KBM-7 (cell line): ENCODE data around the gene LTBP1.

Experiments used
- DNase-seq: peaks from one replicate; pipeline ENCODE4 v3.0.0-alpha.2; 2015
- in situ Hi-C: fragments of 300-500 bp; cut with MboI; formaldehyde crosslinking; loops from 2 replicates; pipeline ENCODE4 v1.14.3; 2020; ENCODE audit warnings: low sequenced_read_pairs, low pct_unique_long_range_greater_than_20kb, mixed read lengths

The LTBP1 gene

DNA sequence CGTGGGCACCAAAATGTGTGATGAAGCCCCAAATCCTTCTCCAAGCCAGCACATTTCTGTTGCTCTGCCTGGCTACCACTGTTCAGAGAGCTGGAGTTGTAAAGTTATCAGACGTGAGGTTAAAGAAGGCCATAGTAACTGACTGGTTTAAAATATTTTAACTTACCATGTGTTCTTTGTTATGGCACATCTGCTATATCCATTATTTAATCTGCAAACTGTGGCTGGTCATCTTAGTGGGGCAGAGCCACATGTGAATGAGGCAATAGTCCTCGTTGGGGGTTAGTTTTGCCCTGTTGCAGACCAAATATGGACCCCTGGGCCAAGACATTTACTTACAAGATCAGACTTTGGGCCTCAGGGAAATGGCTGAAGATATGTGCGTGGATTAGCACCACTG is 315.3 kb downstream of the LTBP1 start:
- in situ Hi-C loops = no loop called here

DNA sequence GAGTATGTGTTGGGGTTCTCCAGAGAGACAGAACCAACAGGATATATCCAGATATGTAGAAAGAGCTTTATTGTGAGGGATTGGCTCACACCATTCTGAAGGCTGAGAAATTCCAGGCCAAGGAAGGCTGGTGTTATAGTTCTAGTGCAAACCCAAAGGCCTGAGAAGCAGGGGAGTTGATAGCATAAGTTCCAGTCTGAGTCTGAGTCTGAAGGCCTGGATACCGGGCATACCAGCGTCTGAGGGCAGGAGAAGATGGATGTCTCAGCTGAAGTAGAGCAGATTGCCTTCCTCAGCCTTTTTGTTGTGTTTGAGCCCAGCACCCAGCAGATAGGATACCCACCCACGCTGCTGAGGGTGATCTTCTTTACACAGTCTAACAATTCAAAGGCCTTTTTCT is 318.0 kb downstream of the LTBP1 start:
- in situ Hi-C loops = no loop called here

More for the DNA sequence above, 315.3 kb downstream of the LTBP1 start:
- no peak for DNase-seq

DNA sequence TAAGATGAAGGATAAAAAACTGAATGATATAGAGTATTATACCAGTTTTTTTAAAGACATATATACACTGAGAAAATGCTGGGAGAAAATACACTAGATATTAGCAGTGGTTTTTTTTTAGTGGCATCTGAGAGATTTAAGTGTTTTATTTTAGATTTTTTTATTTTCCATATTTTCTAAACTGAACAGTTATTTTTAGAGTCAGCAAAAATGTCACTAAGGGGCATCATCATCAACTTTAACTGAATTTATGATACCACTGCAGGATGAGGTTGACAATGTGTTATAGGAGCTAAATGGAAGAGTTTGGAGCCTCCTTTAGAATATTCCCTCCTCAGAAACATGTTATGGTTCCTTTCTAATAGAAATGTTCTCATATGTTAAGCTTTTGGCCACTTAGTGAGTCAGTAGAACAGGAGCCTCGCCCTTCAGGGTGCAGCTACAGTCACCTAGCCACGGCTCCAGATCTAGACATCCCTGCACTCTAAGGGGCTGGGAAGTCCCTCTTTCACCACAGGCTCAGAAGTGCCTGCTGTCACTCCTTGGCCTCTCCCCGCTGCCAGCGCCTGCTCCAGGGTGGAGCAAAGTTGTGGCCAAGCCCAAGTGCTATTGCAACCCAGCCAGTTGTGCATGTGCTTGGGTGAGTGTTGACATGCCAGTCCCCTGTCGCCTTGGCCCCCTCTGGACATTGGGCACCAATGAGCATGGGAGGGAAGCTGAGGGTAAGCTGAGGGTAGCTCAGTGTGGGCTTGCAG is 319.0 kb downstream of the LTBP1 start:
- no peak for DNase-seq
- in situ Hi-C loops = no loop called here

More for the DNA sequence above, 318.0 kb downstream of the LTBP1 start:
- no peak for DNase-seq

DNA sequence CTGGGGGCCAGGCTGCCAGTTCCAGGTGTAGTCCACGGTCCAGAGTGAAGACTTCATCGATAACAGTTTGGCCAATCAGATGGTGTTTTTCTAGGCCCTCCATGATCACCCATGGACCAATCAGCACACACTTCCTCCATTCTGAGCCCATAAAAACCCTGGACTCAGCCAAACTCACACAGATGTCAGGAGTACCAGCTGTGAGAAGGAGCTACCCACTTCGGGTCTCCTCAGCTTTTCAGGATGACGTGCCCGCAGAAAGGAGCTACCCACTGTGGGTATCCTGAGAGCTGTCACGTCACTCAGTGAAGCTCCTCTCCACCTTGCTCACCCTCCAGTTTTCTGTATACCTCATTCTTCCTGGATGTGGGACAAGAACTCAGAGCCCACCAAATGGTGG is 319.7 kb downstream of the LTBP1 start:
- in situ Hi-C loops = no loop called here
- DNase-seq = no peak

DNA sequence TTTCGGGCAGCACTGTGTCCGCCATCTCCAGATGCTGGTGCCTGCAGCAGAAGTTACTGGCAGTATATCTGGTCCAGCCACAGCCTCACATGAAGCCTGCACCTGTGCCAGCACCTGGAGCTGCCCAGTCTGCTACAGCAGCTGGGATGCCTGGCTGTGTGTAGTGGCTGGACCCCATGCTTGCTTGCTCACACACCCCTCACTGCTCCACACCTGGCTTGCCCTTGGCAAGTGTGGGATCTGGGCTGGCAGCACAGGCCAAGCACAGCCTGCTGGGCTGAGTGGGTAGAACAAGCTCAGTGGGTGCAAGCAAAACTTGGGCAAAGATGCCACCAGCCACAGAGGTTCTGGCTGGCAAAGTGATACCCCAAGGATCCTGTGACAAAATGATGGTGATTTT is 320.3 kb downstream of the LTBP1 start:
- in situ Hi-C loops = no loop called here
- no peak for DNase-seq

DNA sequence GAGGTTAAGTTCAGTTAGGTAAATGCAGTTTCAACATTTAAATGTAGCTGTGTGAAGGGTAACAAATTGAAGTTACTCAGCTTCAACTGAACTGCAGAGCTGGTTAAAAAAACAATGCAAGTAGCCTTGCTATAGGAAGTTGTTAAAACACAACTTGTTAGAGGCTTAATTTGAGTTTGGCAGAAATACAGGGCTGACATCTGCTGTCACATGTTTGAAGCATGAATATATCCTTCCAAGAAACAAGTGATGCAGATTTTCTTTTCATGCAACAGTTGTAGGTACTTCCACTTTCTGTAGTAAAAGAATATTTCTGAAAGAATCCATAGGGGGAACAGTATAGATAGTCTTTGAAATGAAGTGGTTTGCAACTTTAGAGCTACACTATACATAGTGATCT is 321.0 kb downstream of the LTBP1 start:
- in situ Hi-C loops = no loop called here
- DNase-seq = no peak

DNA sequence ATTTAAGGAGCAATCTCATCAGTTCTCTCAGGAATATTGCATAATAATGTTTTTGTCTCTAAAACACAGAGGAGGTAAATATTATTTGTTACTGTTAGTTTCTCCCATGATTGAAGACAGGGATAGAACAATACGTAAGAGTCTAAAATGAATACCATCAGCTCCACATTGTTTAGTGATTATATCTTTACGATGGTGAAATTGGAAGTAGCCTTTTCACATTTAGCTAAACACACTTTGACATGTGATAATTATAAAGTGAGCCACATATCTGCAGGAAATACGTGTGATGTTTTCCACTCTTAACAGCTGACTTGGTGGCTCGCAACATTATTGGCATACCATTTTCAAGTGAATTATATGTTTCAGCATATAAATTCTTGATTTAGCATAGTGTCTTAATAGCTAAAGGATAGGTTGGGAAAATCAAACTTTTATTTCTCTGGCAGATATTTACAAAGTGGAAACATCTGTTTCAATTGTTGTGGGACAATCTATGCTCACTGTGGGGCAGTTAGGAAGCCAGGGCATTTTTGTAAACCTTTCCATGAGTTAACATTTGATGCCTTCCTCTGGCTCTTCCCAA is 321.6 kb downstream of the LTBP1 start:
- in situ Hi-C loops = no loop called here
- no peak for DNase-seq

DNA sequence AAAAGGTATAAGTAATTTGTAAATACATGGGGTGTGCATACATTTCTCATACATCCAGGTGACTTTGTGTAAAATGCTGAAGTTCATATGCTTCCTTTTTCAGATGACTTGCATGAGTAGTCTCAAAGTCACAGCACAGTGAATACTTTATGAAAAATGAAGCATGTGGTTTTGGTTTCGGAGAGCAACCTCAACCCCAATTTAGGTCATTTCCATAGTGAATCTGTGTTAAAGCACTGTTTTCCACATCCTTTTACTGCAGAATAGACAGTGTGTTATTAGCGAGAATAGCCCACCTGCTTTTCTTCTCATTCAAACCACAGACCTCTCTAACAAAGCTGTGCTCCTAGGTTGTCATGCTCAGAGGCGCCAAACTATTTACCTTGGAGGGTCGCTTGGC is 325.2 kb downstream of the LTBP1 start:
- peak; percentile 7 for DNase-seq
- in situ Hi-C loops = no loop called here

DNA sequence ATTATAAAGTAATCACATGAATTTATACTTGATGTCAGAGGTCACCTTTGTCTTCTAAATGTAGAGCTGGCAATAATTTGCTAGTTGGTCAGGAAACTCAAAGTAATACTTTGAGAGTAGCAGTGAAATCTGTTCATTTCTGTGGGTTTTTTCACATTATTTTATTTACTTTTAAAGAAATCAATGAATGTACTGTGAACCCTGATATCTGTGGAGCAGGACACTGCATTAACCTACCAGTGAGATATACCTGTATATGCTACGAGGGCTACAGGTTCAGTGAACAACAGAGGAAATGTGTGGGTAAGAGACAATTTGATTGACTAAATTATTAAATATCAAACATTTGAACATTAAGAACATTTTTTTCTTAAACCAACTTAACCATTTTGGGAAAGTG is 326.7 kb downstream of the LTBP1 start:
- DNase-seq = no peak
- in situ Hi-C loops = no loop called here

DNA sequence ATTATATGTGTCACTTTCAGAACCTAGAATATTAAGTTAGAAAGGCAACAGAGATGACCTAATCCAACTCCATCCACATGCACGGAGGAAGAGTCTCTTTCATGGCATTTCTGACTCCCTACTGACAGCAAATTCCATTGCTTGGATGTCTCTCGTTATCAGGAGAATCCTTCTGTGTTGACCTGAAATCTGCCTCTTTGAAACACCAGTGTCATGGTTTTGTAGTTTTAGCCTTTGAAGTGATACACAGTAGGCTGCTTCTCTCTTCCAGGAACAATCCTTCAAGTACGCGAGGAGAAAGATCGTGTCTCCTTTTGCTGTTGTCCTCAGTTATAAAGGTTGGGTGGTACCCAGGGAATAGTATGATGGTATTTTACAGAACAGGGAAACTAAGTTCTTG is 327.8 kb downstream of the LTBP1 start:
- in situ Hi-C loops = no loop called here
- DNase-seq = no peak

DNA sequence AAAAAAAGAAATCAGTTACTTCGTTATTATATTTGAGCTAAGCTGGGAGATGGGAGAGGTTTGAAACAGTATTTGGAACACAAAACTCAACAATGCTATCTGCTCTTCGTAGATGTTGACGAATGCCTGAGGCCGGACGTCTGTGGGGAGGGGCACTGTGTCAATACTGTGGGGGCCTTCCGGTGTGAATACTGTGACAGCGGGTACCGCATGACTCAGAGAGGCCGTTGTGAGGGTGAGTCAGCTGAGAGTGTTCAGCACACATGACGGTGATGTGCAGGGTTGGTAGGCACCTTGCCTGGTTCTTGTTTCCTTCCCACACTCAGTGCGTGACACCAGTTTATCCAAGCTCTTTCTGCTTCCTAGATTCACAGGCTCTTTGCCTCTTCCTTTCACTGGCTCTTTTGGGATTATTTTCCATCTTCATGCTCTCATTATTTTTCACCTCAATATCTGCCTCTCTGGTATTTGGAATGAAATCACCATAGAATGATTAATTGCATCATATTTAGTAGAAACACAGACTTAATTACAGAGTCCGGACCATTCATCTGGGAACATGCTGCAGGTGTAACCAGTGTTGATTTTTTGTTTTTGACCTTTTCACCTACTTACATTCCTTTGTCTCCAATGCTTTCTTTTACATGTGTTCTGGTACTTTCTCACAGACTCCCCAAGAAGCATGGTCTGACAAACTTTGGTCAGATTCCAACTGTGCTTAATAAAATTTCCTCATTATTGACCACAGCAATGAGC is 329.1 kb downstream of the LTBP1 start:
- DNase-seq = peak; percentile 15
- in situ Hi-C loops = no loop called here

DNA sequence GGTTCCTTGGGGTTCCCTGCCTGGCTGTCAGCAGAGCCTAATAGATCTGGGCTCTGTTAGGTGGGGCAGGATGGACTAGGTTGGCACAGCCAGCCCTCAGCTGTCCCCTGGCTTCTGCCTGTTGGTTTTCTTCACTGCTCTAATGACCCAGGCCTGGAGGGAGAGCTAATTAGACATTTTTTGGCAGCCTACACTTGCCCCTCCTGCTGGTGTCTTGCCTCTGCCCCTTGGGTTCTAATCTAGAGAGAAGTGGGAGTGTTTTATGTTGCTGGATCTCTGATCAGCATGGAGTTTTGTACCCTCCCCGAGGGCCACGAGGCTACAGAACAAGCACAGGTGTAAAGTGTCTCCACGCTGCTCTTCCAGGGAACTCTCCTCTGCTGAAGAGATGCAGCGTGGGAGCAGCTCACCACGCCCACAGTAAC is 330.3 kb downstream of the LTBP1 start:
- DNase-seq = no peak
- in situ Hi-C loops = no loop called here

DNA sequence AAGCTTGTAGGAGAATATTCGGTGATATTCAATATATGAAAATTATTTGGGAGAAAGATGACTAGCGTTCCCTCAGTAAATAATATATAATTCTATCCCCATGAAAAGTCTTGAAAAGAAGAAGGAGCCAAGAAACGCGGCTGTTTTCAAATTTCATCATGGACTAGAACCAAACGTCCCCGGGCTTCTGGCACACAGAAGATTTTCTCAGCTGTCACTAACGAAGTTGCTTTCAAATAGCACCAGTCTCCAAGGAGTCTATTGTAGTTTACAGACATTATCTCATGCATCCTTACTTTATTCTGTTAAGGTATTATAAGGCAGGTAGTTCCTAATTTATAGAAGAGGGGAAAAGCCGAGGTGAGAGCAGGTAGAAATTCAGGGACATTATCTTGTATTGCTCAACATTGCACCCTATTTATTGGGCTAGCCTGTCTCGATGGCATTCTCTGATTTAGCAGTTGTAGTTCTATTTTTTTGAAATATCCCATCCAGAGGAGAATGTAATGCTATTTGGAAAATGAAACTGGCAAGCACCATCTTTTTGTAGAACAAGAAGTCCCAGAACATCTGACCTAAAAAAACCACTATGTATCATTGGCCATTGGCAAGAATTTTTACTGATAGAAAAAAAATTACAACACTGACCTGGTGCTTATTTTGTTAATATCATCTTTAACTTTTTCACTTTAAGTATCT is 331.6 kb downstream of the LTBP1 start:
- DNase-seq = no peak
- in situ Hi-C loops = no loop called here

DNA sequence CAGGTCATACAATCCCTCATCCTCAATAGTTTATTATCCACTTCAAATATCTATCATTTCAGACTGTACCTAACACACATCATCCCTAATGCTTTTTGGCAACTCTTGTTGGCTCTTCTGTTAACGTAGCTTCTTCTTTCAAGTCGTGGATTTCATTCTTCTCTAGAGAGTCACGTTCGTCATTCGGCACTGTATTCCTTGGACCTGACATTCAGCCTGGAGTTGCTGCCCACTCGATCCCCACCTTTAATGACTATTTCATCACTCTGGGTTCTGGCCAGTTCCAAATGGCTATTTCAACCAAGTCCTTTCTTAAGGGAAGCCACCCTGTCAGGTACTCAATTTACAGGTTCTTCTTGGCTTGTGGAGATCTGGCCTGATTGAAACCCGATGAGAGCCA is 337.5 kb downstream of the LTBP1 start:
- no peak for DNase-seq
- in situ Hi-C loops = no loop called here

DNA sequence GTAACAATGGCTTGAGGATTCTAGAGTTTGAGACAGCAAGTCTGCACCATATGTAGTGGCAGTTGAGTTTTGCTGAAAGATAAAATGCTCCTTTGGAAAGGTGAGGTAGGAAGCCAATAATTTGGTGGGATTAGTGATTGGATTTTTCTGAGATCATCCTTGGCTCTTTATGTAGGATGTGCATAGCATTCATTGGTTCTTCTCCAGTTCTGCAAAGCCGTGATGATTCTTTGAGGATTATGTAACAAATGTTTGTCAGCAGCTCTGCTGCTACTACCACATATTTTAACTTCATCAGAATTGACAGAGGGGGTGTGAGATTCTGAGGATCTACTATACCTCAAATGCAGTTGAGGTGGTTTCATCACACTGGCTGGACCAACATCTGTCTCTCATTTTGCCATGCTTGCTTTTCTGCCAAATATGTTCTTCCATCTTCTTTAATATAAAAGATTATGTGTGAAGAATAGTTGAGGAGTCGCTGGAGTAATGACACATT is 340.8 kb downstream of the LTBP1 start:
- in situ Hi-C loops = no loop called here
- DNase-seq = no peak

DNA sequence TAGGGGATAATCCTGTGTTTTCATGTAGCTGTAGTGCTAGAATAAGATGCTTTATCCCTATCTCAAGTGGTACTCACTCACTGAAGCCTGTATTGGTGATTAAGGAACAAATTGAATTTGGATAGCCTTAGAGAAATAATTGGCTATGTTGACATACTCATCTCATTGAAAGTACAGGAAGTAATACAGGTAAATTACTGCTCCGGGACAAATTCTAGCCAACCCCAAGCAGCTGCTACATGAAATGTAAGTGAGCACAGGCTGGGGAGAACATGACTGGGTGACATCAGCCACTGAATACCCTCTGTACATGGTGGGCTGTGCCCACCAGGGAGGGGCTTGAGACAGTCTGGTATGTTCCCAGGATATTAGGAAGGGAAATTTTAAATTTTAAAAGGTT is 341.3 kb downstream of the LTBP1 start:
- DNase-seq = no peak
- in situ Hi-C loops = no loop called here

DNA sequence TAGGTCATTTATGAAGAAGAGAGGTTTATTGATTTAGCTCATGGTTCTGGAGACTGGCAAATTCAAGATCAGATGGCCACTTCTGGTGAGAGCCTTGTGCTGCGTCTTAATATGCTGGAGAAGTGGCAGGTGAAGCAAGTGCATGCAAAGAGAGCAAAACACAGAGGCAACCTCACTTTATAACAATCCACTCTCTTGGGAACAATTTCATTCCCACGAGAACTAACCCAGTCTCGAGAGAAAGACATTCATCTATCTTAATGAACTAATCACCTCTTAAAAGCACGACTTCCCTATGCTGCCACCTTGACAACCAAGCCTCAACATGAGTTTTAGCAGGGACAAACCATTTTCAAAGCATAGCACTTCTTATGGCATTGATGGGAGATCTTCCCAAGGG is 343.2 kb downstream of the LTBP1 start:
- in situ Hi-C loops = no loop called here
- DNase-seq = no peak

DNA sequence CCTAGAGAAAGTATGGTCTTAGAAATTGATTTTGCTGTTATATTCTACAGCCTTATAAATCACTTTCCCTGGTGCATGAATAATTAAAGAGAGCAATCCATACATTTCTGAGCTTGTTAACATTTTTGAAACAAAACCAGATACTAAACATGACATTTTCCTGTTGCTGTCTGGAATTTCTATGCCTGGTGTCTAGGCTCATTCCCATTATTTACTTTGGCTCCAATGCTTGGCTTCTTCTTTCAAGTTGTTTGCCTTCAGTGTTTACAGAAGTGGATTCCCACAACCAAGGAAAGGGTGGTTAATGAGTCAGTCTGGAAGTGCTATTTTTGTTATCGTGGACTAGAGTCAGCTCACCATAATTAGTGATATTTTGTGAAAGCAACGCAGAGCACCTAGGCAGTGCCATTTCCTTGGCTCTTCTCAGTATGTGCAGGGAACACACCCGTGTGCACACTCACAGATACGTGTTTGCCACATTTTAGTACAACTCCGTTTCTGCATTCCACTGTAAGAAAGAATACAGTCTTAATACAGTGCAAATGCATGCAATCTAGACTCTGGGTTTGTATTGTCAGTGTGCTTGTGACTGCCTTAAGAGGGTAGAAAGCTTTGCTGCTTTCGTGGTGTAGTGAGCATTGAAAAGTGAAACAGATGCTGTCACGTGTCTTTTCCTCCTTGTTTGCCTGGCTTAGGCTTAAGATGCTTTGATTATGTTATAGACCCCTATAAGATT is 344.7 kb downstream of the LTBP1 start:
- no peak for DNase-seq
- in situ Hi-C loops = no loop called here

DNA sequence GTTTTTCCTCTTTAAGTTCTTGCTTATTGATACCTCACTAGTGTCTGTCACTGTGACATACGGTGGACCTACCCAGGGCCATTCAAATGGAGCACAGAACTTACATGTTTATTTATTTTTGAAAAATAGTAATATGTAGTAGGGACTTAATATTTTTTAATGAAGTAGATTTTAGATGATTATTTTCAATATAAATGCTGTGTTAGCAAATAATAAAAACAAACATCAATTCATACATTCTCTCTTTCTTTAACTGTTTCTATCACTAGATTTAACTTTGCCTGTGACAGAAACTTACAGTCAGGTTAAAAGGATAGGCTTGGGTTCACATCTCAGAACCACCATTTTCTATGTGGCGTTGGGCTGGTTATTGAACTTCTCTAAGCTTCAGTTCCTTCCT is 345.3 kb downstream of the LTBP1 start:
- in situ Hi-C loops = no loop called here
- DNase-seq = no peak
